GM23338 (cell line): ENCODE measurements around the gene GORAB. TPM values are rescaled to one million over a fixed set of nuclear protein-coding genes. Genes with fewer than 3 reads are reported as not detected.

Source experiments
- ATAC-seq: fragments of 200-7000 bp; cut with Tn5 transposase; 3 replicates; pipeline ENCODE4 v1.9.1; 2020
- DNase-seq: peaks from one replicate; pipeline ENCODE4 v3.0.0-alpha.2; 2015; ENCODE audit warnings: low spot score
- H2AFZ ChIP-seq: fragments of 200-600 bp; sonication (generic); 2 replicates; pipeline ENCODE4 v1.8.0; 2016; ENCODE audit warnings: antibody characterized with exemption, mild to moderate bottlenecking, moderate library complexity
- H3F3A ChIP-seq: fragments of 200-600 bp; sonication (generic); replicated peaks from 2 replicates; pipeline ENCODE4 v1.8.0; 2017; ENCODE audit warnings: antibody characterized with exemption, mixed run types, low read depth
- H3K27ac ChIP-seq: fragments of 200-600 bp; sonication (generic); 2 replicates; pipeline ENCODE4 v1.6.1; 2016; ENCODE audit warnings: low read depth
- H3K27me3 ChIP-seq: fragments of 200-600 bp; sonication (generic); 2 replicates; pipeline ENCODE4 v1.8.0; 2016; ENCODE audit warnings: mild to moderate bottlenecking, mixed run types, moderate library complexity; ENCODE audit not compliant: insufficient read depth
- H3K36me3 ChIP-seq: fragments of 200-600 bp; sonication (generic); 2 replicates; pipeline ENCODE4 v1.8.0; 2016; ENCODE audit warnings: mild to moderate bottlenecking; ENCODE audit not compliant: insufficient read depth
- H3K4me1 ChIP-seq: fragments of 200-600 bp; sonication (generic); 2 replicates; pipeline ENCODE4 v1.8.0; 2016; ENCODE audit warnings: mild to moderate bottlenecking, moderate library complexity; ENCODE audit not compliant: insufficient read depth
- H3K4me2 ChIP-seq: fragments of 200-600 bp; sonication (generic); 2 replicates; pipeline ENCODE4 v1.7.1; 2017; ENCODE audit warnings: mixed run types
- H3K4me3 ChIP-seq: fragments of 200-600 bp; sonication (generic); 2 replicates; pipeline ENCODE4 v1.6.1; 2016; ENCODE audit warnings: mixed run types
- H3K79me2 ChIP-seq: fragments of 200-600 bp; sonication (generic); replicated peaks from 2 replicates; pipeline ENCODE4 v1.8.0; 2017; ENCODE audit warnings: mild to moderate bottlenecking; ENCODE audit not compliant: insufficient read depth
- H3K9me2 ChIP-seq: fragments of 200-600 bp; sonication (generic); 2 replicates; pipeline ENCODE4 v1.8.0; 2017; ENCODE audit not compliant: insufficient read depth
- H4K20me1 ChIP-seq: fragments of 200-600 bp; sonication (generic); replicated peaks from 2 replicates; pipeline ENCODE4 v1.8.0; 2017; ENCODE audit warnings: mild to moderate bottlenecking; ENCODE audit not compliant: insufficient read depth
- H3K27ac Mint-ChIP-seq: 2 replicates; pipeline ENCODE4 v1.8.0; 2020; ENCODE audit warnings: inconsistent platforms, mild to moderate bottlenecking, moderate library complexity, mixed read lengths
- H3K27me3 Mint-ChIP-seq: 3 replicates; pipeline ENCODE4 v1.8.0; 2022; ENCODE audit warnings: low read depth, mild to moderate bottlenecking, moderate library complexity, mixed read lengths, inconsistent platforms; ENCODE audit not compliant: insufficient read depth, poor library complexity
- H3K36me3 Mint-ChIP-seq: 3 replicates; pipeline ENCODE4 v1.8.0; 2021; ENCODE audit warnings: low read depth, mild to moderate bottlenecking, inconsistent platforms, moderate library complexity, mixed read lengths
- H3K4me1 Mint-ChIP-seq: 3 replicates; pipeline ENCODE4 v1.8.0; 2020; ENCODE audit warnings: mild to moderate bottlenecking, inconsistent platforms, mixed read lengths
- H3K4me3 Mint-ChIP-seq: 3 replicates; pipeline ENCODE4 v1.8.0; 2021; ENCODE audit warnings: moderate library complexity, mild to moderate bottlenecking, inconsistent platforms, mixed read lengths
- H3K9me3 Mint-ChIP-seq: 3 replicates; pipeline ENCODE4 v1.8.0; 2020; ENCODE audit warnings: moderate library complexity, mild to moderate bottlenecking, inconsistent platforms, mixed read lengths
- CREB1 ChIP-seq: fragments of 250-450 bp; sonication (Bioruptor Pico); IDR thresholded peaks from 2 replicates; pipeline ENCODE4 v1.5.0; 2020; ENCODE audit warnings: low read depth, mild to moderate bottlenecking, moderate library complexity
- NANOG ChIP-seq: IDR thresholded peaks from 2 replicates; pipeline ENCODE4 v1.6.1; 2016; ENCODE audit warnings: antibody characterized with exemption, borderline replicate concordance
- STAT1 ChIP-seq: IDR thresholded peaks from one replicate; pipeline ENCODE4 v1.6.1; 2016; ENCODE audit warnings: antibody characterized with exemption; ENCODE audit not compliant: unreplicated experiment
- ZNF331 ChIP-seq: fragments of 250-450 bp; sonication (Bioruptor Pico); IDR thresholded peaks from 2 replicates; pipeline ENCODE4 v1.5.0; 2020; ENCODE audit warnings: low read depth, mild to moderate bottlenecking, moderate library complexity
- polyA plus RNA-seq: library from polyadenylated mRNA; unstranded; fragments of >200 nt; fragmentation: Nextera tagmentation; extraction: Ambion mirVana; gene quantifications from 2 replicates; pipeline ENCODE4 v1.2.1, GENCODE V29; 2016
- total RNA-seq: library from RNA; depleted of rRNA; stranded (reverse); fragments of >200 nt; shearing (Covaris generic); gene quantifications from 2 replicates; pipeline ENCODE4 v1.2.3, GENCODE V29; 2014
- TF ChIP-seq, protein P1 (sequence below): fragments of 250-450 bp; sonication (Bioruptor Pico); IDR thresholded peaks from 2 replicates; pipeline ENCODE4 v1.5.0; 2020; ENCODE audit warnings: mild to moderate bottlenecking, moderate library complexity
- TF ChIP-seq, protein P2 (sequence below), 2 experiments: fragments of 200-600 bp in 1 of 2; sonication (generic) in 1 of 2; conservative IDR thresholded peaks; 2 replicates each; pipeline versions ENCODE4 v1.5.1 to v1.6.1; 2016 to 2017; ENCODE audit warnings: antibody characterized with exemption in 2 of 2, low read depth in 2 of 2, mild to moderate bottlenecking in 2 of 2, moderate library complexity in 1 of 2
- TF ChIP-seq, protein P3 (sequence below): IDR thresholded peaks from 2 replicates; pipeline ENCODE4 v1.6.1; 2016; ENCODE audit warnings: antibody characterized with exemption

The GORAB gene
- total and polyA plus RNA-seq, 2 experiments from 2014 or later, result 10.4 to 21.1 TPM

DNA sequence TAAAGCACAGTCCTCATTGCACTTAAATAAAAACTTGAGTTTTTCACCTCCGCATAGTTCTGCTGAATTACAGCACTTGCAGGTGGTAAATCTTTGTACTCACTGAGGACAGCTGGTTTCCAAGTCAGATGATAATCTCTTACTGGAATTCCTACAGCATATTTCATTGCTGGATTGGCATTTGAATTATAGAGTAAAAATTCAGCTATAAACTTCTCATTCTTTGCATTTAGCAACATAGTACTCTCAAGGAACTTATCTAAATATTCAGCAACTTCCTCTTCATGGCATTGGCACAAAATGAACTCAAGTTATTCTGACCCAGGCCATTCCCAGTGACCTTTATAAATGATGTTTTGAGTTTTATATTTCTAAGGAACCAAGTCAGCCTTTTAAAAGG, 23.4 kb downstream of the GORAB start (continued):
- TF ChIP-seq, protein P1, sequence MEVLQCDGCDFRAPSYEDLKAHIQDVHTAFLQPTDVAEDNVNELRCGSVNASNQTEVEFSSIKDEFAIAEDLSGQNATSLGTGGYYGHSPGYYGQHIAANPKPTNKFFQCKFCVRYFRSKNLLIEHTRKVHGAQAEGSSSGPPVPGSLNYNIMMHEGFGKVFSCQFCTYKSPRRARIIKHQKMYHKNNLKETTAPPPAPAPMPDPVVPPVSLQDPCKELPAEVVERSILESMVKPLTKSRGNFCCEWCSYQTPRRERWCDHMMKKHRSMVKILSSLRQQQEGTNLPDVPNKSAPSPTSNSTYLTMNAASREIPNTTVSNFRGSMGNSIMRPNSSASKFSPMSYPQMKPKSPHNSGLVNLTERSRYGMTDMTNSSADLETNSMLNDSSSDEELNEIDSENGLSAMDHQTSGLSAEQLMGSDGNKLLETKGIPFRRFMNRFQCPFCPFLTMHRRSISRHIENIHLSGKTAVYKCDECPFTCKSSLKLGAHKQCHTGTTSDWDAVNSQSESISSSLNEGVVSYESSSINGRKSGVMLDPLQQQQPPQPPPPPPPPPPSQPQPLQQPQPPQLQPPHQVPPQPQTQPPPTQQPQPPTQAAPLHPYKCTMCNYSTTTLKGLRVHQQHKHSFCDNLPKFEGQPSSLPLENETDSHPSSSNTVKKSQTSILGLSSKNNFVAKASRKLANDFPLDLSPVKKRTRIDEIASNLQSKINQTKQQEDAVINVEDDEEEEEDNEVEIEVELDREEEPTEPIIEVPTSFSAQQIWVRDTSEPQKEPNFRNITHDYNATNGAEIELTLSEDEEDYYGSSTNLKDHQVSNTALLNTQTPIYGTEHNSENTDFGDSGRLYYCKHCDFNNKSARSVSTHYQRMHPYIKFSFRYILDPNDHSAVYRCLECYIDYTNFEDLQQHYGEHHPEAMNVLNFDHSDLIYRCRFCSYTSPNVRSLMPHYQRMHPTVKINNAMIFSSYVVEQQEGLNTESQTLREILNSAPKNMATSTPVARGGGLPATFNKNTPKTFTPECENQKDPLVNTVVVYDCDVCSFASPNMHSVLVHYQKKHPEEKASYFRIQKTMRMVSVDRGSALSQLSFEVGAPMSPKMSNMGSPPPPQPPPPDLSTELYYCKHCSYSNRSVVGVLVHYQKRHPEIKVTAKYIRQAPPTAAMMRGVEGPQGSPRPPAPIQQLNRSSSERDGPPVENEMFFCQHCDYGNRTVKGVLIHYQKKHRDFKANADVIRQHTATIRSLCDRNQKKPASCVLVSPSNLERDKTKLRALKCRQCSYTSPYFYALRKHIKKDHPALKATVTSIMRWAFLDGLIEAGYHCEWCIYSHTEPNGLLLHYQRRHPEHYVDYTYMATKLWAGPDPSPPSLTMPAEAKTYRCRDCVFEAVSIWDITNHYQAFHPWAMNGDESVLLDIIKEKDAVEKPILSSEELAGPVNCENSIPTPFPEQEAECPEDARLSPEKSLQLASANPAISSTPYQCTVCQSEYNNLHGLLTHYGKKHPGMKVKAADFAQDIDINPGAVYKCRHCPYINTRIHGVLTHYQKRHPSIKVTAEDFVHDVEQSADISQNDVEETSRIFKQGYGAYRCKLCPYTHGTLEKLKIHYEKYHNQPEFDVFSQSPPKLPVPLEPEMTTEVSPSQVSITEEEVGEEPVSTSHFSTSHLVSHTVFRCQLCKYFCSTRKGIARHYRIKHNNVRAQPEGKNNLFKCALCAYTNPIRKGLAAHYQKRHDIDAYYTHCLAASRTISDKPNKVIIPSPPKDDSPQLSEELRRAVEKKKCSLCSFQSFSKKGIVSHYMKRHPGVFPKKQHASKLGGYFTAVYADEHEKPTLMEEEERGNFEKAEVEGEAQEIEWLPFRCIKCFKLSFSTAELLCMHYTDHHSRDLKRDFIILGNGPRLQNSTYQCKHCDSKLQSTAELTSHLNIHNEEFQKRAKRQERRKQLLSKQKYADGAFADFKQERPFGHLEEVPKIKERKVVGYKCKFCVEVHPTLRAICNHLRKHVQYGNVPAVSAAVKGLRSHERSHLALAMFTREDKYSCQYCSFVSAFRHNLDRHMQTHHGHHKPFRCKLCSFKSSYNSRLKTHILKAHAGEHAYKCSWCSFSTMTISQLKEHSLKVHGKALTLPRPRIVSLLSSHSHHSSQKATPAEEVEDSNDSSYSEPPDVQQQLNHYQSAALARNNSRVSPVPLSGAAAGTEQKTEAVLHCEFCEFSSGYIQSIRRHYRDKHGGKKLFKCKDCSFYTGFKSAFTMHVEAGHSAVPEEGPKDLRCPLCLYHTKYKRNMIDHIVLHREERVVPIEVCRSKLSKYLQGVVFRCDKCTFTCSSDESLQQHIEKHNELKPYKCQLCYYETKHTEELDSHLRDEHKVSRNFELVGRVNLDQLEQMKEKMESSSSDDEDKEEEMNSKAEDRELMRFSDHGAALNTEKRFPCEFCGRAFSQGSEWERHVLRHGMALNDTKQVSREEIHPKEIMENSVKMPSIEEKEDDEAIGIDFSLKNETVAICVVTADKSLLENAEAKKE (CRISPR knock-in tag), result no peak
- TF ChIP-seq, protein P2, sequence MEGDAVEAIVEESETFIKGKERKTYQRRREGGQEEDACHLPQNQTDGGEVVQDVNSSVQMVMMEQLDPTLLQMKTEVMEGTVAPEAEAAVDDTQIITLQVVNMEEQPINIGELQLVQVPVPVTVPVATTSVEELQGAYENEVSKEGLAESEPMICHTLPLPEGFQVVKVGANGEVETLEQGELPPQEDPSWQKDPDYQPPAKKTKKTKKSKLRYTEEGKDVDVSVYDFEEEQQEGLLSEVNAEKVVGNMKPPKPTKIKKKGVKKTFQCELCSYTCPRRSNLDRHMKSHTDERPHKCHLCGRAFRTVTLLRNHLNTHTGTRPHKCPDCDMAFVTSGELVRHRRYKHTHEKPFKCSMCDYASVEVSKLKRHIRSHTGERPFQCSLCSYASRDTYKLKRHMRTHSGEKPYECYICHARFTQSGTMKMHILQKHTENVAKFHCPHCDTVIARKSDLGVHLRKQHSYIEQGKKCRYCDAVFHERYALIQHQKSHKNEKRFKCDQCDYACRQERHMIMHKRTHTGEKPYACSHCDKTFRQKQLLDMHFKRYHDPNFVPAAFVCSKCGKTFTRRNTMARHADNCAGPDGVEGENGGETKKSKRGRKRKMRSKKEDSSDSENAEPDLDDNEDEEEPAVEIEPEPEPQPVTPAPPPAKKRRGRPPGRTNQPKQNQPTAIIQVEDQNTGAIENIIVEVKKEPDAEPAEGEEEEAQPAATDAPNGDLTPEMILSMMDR (conservative IDR thresholded peaks at IDR 0.05; ENCODE audit: low read depth in 2 of 2), result no peak
- TF ChIP-seq NANOG (no peak), CREB1 (CRISPR knock-in tag) (no peak), ZNF331 (CRISPR knock-in tag) (no peak)

DNA sequence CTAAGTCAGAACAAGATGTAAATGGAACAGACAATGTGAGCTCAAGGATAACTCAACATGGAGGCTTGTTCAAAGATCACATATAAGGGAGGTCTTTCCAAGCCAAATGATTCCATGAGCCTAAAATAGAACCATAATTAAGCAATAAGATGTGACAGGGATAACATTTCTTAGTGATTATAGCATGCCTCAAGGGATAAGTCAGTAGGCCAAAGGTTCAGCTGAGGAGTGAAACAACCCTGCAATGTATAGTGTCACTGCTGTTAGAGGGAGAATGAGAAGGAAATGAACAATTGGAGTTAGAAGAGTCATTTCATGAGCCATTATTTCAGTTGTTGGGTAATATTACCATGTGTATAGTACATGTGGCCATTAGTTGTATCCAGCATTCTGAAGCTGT, 25.0 kb downstream of the GORAB start:
- no peak for TF ChIP-seq STAT1
- TF ChIP-seq, protein P3, sequence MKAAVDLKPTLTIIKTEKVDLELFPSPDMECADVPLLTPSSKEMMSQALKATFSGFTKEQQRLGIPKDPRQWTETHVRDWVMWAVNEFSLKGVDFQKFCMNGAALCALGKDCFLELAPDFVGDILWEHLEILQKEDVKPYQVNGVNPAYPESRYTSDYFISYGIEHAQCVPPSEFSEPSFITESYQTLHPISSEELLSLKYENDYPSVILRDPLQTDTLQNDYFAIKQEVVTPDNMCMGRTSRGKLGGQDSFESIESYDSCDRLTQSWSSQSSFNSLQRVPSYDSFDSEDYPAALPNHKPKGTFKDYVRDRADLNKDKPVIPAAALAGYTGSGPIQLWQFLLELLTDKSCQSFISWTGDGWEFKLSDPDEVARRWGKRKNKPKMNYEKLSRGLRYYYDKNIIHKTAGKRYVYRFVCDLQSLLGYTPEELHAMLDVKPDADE, result no peak
- TF ChIP-seq ZNF331 (CRISPR knock-in tag), result no peak
- no peaks in the 10 kb centered on the region for H3K9me3 Mint-ChIP-seq
- H3K27me3 ChIP-seq, result no peaks in the 10 kb centered on the region
- ATAC-seq (no peak), DNase-seq (no peak)
- no peak overlapping the region for H3K27ac ChIP-seq
- no peaks in the 10 kb centered on the region for H4K20me1 ChIP-seq
- H3K4me3 ChIP-seq, result no peak overlapping the region
- H3K36me3 Mint-ChIP-seq, result peaks cover 15% of the 10 kb centered on the region; the same call in 2 of the 3 replicates
- no peaks in the 10 kb centered on the region for H3K36me3 ChIP-seq
- H3K79me2 ChIP-seq, result no peaks in the 10 kb centered on the region
- peaks cover 5% of the 10 kb centered on the region; the same call in 1 of the 2 replicates for H3K4me1 ChIP-seq
- no peak overlapping the region for H2AFZ ChIP-seq
- H3F3A ChIP-seq, result no peaks in the 10 kb centered on the region
- no peak overlapping the region for H3K4me3 Mint-ChIP-seq
- H3K27me3 Mint-ChIP-seq, result peaks cover 2% of the 10 kb centered on the region
- peaks cover 2% of the 10 kb centered on the region; the same call in 1 of the 3 replicates for H3K4me1 Mint-ChIP-seq
- no peak overlapping the region for H3K27ac Mint-ChIP-seq
- H3K4me2 ChIP-seq, result no peak overlapping the region
- no peaks in the 10 kb centered on the region for H3K9me2 ChIP-seq
